Esophagus muscularis mucosa (tissue), 4 donors: Measurements from ENCODE around the gene PELI2.

ENCODE experiments used
- EP300 ChIP-seq: sonication (generic); formaldehyde crosslinking; IDR thresholded peaks from one replicate; pipeline ENCODE4 v1.6.1; 2017; ENCODE audit warnings: antibody characterized with exemption
- POLR2A ChIP-seq: fragments of 450-650 bp; IDR thresholded peaks from one replicate; pipeline ENCODE4 v1.6.1; 2017; ENCODE audit warnings: antibody characterized with exemption, moderate library complexity, mild to moderate bottlenecking, low read depth
- POLR2AphosphoS5 ChIP-seq, 2 donors: sonication (generic); formaldehyde crosslinking; IDR thresholded peaks; one replicate each; pipeline ENCODE4 v1.6.1; 2017; ENCODE audit warnings: antibody characterized with exemption in 2 of 2
- TF ChIP-seq, protein P1 (sequence below), 3 experiments: fragments of 200-600 bp in 2 of 3; fragments of 450-650 bp in 1 of 3; sonication (generic) in 2 of 3; IDR thresholded peaks; one replicate each; pipeline ENCODE4 v1.5.1; 2017 to 2019; ENCODE audit warnings: antibody characterized with exemption in 3 of 3, mild to moderate bottlenecking in 2 of 3, moderate library complexity in 1 of 3

DNA sequence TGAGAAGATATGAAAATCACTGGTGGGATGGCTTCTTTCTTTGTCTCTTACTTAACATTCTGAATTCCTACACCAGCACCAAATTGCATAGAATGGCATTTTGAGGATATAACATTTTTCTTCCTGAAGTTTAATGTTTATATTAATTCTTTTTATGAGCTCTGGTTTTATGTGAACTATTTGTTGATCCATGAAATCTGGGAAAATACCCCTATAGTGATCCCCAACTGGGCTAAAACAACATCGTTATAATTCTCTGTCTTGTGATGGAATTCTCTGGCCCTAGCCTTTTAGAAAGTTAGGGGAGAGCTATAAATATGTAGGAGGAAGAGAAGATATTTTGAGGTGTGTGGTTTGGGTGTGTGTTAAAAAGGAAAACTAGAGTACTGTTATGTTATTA lies 29.2 kb downstream of the PELI2 start:
- TF ChIP-seq, protein P1, sequence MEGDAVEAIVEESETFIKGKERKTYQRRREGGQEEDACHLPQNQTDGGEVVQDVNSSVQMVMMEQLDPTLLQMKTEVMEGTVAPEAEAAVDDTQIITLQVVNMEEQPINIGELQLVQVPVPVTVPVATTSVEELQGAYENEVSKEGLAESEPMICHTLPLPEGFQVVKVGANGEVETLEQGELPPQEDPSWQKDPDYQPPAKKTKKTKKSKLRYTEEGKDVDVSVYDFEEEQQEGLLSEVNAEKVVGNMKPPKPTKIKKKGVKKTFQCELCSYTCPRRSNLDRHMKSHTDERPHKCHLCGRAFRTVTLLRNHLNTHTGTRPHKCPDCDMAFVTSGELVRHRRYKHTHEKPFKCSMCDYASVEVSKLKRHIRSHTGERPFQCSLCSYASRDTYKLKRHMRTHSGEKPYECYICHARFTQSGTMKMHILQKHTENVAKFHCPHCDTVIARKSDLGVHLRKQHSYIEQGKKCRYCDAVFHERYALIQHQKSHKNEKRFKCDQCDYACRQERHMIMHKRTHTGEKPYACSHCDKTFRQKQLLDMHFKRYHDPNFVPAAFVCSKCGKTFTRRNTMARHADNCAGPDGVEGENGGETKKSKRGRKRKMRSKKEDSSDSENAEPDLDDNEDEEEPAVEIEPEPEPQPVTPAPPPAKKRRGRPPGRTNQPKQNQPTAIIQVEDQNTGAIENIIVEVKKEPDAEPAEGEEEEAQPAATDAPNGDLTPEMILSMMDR (IDR thresholded peaks at IDR 0.05) = no peak
- TF ChIP-seq POLR2A = no peak
- TF ChIP-seq POLR2AphosphoS5 (IDR thresholded peaks at IDR 0.05) = no peak
- TF ChIP-seq EP300 = no peak
